MM.1S (cell line): Measurements from ENCODE around the gene DOK1.
"Not testable (repeated sequence)": the region's sequence is repeated elsewhere in the genome, so short reads cannot be mapped to it uniquely, and the experiment has no call there.

Experiments
- EZH2 ChIP-seq: fragments of 300-600 bp; sonication (generic); optimal IDR thresholded peaks from 2 replicates; pipeline ENCODE3; 2017; ENCODE audit warnings: low read depth, mild to moderate bottlenecking, antibody characterized with exemption, low read length, mixed read lengths
- TF ChIP-seq, protein P1 (sequence below): fragments of 300-600 bp; sonication (generic); IDR thresholded peaks from 2 replicates; pipeline ENCODE4 v1.5.1; 2016; ENCODE audit warnings: antibody characterized with exemption, low read length, mixed read lengths

DNA sequence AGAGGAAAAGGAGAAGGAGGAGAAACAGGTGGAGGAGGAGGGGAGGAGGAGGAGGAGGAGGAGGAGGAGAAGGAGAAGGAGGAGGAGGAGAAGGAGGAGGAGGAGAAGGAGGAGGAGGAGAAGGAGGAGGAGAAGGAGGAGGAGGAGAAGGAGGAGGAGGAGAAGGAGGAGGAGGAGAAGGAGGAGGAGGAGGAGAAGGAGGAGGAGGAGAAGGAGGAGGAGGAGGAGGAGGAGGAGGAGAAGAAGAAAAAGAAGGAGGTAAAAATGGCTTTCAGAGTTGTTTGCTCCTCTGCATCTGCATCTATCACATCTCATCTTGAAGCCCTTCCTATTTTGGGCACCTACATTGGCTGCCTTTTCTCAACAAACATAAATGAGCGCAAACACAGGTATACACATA lies 6.5 kb downstream of the DOK1 start:
- TF ChIP-seq, protein P1, sequence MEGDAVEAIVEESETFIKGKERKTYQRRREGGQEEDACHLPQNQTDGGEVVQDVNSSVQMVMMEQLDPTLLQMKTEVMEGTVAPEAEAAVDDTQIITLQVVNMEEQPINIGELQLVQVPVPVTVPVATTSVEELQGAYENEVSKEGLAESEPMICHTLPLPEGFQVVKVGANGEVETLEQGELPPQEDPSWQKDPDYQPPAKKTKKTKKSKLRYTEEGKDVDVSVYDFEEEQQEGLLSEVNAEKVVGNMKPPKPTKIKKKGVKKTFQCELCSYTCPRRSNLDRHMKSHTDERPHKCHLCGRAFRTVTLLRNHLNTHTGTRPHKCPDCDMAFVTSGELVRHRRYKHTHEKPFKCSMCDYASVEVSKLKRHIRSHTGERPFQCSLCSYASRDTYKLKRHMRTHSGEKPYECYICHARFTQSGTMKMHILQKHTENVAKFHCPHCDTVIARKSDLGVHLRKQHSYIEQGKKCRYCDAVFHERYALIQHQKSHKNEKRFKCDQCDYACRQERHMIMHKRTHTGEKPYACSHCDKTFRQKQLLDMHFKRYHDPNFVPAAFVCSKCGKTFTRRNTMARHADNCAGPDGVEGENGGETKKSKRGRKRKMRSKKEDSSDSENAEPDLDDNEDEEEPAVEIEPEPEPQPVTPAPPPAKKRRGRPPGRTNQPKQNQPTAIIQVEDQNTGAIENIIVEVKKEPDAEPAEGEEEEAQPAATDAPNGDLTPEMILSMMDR = not testable (repeated sequence)
- not testable (repeated sequence) for TF ChIP-seq EZH2
